WTC11 (cell line): ENCODE measurements around the gene OR6A2.
A peak's percentile ranks its signal among the peaks of the same experiment; 100 is the strongest.

Experiments used
- CREB1 ChIP-seq: sonication (generic); formaldehyde crosslinking; IDR thresholded peaks from 2 replicates; pipeline ENCODE4 v1.8.0; 2023; ENCODE audit warnings: mild to moderate bottlenecking, missing genetic modification reagents
- TF ChIP-seq, protein P1 (sequence below): fragments of 200-600 bp; IDR thresholded peaks from 2 replicates; pipeline ENCODE4 v1.8.0; 2022; ENCODE audit warnings: antibody characterized with exemption
- TF ChIP-seq, protein P2 (sequence below): sonication (generic); formaldehyde crosslinking; IDR thresholded peaks from 2 replicates; pipeline ENCODE4 v1.8.1; 2023; ENCODE audit warnings: mild to moderate bottlenecking, missing genetic modification reagents, moderate library complexity

DNA sequence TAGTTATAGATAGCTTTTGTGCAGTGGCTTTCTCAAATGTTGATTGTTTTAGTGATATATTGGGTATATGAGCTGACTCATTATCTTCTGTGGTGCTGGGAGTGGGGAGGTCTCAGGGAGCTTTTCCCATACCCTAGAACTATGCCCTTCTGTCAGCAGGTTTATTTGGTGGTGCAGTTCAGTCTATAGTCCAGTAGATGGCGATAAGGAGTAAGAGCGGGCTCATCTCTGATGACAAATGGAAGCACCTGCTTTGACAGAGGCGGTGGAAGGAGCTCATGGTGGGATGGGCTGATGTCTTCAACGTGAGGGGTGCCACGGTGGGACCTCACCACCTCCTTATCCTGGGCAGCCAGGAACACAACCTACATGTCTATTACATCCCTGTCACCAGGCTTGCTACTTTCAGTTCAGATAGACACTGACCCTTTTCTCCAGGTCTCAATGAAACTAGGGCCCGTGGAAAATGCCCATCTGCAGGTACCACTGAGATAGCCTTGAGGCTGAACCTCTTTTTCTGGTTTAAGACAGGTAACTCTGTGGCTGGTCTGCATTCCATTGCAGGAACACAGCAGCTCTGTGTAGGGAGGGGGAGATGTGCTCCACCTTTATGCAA is 13.0 kb upstream of the OR6A2 start:
- TF ChIP-seq, protein P1, sequence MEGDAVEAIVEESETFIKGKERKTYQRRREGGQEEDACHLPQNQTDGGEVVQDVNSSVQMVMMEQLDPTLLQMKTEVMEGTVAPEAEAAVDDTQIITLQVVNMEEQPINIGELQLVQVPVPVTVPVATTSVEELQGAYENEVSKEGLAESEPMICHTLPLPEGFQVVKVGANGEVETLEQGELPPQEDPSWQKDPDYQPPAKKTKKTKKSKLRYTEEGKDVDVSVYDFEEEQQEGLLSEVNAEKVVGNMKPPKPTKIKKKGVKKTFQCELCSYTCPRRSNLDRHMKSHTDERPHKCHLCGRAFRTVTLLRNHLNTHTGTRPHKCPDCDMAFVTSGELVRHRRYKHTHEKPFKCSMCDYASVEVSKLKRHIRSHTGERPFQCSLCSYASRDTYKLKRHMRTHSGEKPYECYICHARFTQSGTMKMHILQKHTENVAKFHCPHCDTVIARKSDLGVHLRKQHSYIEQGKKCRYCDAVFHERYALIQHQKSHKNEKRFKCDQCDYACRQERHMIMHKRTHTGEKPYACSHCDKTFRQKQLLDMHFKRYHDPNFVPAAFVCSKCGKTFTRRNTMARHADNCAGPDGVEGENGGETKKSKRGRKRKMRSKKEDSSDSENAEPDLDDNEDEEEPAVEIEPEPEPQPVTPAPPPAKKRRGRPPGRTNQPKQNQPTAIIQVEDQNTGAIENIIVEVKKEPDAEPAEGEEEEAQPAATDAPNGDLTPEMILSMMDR, result peak; percentile 89
- no peak for TF ChIP-seq CREB1 (CRISPR knock-in tag)
- TF ChIP-seq, protein P2, sequence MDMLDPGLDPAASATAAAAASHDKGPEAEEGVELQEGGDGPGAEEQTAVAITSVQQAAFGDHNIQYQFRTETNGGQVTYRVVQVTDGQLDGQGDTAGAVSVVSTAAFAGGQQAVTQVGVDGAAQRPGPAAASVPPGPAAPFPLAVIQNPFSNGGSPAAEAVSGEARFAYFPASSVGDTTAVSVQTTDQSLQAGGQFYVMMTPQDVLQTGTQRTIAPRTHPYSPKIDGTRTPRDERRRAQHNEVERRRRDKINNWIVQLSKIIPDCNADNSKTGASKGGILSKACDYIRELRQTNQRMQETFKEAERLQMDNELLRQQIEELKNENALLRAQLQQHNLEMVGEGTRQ (CRISPR knock-in tag), result no peak
